Motor neuron (in vitro differentiated cells): ENCODE measurements around the gene NFE2L2. TPM values are rescaled to one million over a fixed set of nuclear protein-coding genes. Genes with fewer than 3 reads are reported as not detected.
"Not testable (repeated sequence)": the region's sequence is repeated elsewhere in the genome, so short reads cannot be mapped to it uniquely, and the experiment has no call there.

Experiments
- ATAC-seq, 8 experiments: fragments of 200-7000 bp; cut with Tn5 transposase; replicated peaks in 6 of 8; 2 replicates each; pipeline ENCODE4 v1.8.0; 2021; ENCODE audit warnings: mild to moderate bottlenecking in 8 of 8, moderate library complexity in 8 of 8
- H3K27ac ChIP-seq, 2 donors: fragments of 250-450 bp; sonication (Bioruptor Pico); 2 replicates each; pipeline ENCODE4 v1.9.0; 2021; ENCODE audit warnings: antibody characterized with exemption in 2 of 2, mild to moderate bottlenecking in 2 of 2, moderate library complexity in 1 of 2
- H3K4me1 ChIP-seq, 2 donors: fragments of 250-450 bp; sonication (Bioruptor Pico); replicated peaks in 1 of 2; 2 replicates each; pipeline ENCODE4 v1.6.1; 2021; ENCODE audit warnings: antibody characterized with exemption in 2 of 2, mild to moderate bottlenecking in 2 of 2, moderate library complexity in 1 of 2
- H3K4me3 ChIP-seq, 5 donors: fragments of 250-450 bp; sonication (Bioruptor Pico); 2 replicates each; pipeline ENCODE4 v1.9.0; 2021; ENCODE audit warnings: antibody characterized with exemption in 5 of 5, mild to moderate bottlenecking in 5 of 5, moderate library complexity in 4 of 5
- WGBS, 10 experiments: fragments of 450-650 bp; shearing (Covaris generic); methylation state at CpG; one replicate each; pipeline ENCODE4 v1.0.0; 2022; 5-methylcytosine and 5-hydroxymethylcytosine counted together
- in situ Hi-C, 9 experiments: fragments of 400-800 bp; cut with MboI; loops; one replicate each; pipeline ENCODE4 v1.15.0; 2021; ENCODE audit warnings: low sequenced_read_pairs in 9 of 9, low pct_unique_long_range_greater_than_20kb in 2 of 9; ENCODE audit not compliant: unreplicated experiment in 9 of 9
- total RNA-seq, 8 experiments: library from RNA; unstranded; fragments of 300-600 nt; gene quantifications; 2 replicates each; pipeline versions ENCODE4 v1.2.3 to v1.2.4, GENCODE V29; 2022

Gene NFE2L2
- total RNA-seq, 8 experiments from 2014 or later, result 28.6 to 218 (median 62.0) TPM

DNA sequence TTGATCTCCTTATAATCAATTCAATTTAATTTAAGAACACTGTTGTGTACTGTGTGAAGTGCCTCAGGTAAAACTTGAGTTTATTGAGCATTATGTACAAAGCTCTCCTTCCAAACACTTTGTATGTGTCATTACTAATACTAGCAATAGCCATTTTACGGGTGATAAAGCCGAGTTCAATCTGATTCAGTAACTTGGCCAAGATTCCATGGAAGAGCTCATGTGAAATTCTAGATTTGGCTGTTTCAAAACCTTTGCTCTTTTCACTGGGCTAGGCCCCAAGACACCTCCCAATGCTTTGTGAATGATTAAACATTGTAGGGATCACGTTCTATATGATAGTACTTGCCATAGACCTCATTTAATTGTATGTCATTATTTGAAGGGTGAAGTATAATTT is 8.9 kb upstream of the NFE2L2 start:
- Histone ChIP-seq H3K4me3 (no peak overlapping the region), H3K4me1 (no peaks in the 10 kb centered on the region), H3K27ac (no peak overlapping the region)
- in situ Hi-C loops, result loop anchor here in 1 of 9 experiments (10.0 kb wide), 1 partner anchor 51 kb away; no protein-coding TSS in a partner anchor
- ATAC-seq, result no peak
- 12 to 89% (median 77%) methylated on average over 1 to 3 of the region's 3 CpGs; no CpG with 5 or more reads in 1 of the 10 experiments for WGBS, 10 experiments

DNA sequence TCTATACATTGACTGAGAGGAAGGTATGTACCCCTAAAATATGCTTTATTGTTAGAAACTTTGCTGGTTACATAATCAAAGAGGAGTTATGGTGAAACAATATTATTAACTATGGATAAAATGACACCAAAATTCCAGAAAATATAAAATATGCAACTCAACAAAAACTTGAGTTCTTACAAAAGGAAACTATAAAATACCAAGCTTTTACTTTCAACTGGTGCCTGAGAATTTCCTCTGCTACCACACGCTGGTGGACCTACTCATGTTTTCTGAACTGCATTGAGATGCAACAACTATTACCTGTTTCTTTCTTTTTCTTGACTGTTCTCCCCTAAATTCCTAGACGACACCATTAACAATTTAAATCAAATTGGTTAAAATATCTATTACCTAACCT is 8.2 kb upstream of the NFE2L2 start:
- in situ Hi-C loops, result loop anchor here in 1 of 9 experiments (10.0 kb wide), 1 partner anchor 52 kb away; no protein-coding TSS in a partner anchor
- H3K4me1 ChIP-seq, result no peaks in the 10 kb centered on the region
- 60 to 100% (median 85%) methylated on average over 2 of the region's 2 CpGs for WGBS, 10 experiments
- no peak overlapping the region for H3K27ac ChIP-seq
- no peak overlapping the region for H3K4me3 ChIP-seq
- no peak for ATAC-seq

DNA sequence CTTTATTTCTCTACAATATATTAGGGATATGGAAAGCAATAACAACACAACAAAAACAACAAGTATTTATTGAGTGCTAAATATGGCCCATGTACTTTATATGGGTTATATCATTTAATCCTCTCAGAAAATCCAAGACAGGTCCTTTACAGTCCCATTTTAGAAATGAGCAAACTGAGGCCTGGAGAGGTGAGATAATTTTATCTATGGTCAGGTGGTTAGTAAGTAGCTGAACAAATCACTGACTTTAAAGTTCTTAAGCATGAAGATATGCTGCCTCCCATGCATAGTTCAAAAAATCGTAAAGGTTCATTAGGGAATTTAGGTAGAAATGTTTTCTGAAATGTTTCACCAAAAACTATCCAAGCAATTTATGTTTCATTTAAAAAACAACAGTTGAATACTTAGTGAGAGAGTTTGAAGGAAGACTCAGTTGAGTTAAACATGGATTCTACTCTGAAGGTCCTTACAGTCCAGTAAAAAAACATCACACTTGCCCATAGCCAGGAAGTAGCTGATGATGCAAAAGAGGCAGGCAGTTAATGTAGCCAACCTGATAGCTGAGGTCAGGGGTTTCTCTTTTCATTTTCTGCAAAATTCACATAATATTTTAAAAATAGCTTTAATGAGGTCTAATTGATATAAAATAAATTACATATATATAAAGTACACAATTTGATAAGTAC is 7.6 kb upstream of the NFE2L2 start:
- ATAC-seq, result no peak

DNA sequence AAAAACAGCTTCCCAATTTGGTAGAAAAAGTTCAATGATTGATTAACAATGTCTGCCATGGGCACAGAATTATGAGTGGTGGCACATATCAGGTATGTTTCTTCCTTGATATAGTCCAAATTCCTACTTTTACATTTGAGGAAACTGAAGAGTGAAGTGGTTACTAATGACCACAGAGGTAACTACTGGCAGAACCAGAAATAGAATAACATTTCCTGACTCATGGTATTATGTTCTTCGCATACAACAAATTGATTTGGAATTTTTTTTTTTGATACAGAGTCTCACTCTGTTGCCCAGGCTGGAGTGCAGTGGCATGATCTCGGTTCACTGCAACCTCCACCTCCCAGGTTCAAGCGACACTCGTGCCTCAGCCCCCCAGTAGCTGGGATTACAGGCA is 6.0 kb upstream of the NFE2L2 start:
- Histone ChIP-seq H3K27ac (no peak overlapping the region), H3K4me1 (peaks cover 9 to 11% of the 10 kb centered on the region in 2 donors), H3K4me3 (no peak overlapping the region)
- no peak for ATAC-seq
- WGBS, 10 experiments, result 83 to 100% (median 94%) methylated on average over 1 to 4 of the region's 4 CpGs; no CpG with 5 or more reads in 1 of the 10 experiments
- in situ Hi-C loops, result loop anchor here in 1 of 9 experiments (10.0 kb wide), 1 partner anchor 54 kb away; no protein-coding TSS in a partner anchor

More for the DNA sequence above, 7.6 kb upstream of the NFE2L2 start:
- in situ Hi-C loops, result loop anchor here in 1 of 9 experiments (10.0 kb wide), 1 partner anchor 53 kb away; no protein-coding TSS in a partner anchor
- Histone ChIP-seq H3K4me3 (no peak overlapping the region), H3K27ac (no peak overlapping the region), H3K4me1 (no peaks in the 10 kb centered on the region)
- 60 to 100% (median 88%) methylated on average over 1 of the region's 1 CpG; no CpG with 5 or more reads in 3 of the 10 experiments for WGBS, 10 experiments

DNA sequence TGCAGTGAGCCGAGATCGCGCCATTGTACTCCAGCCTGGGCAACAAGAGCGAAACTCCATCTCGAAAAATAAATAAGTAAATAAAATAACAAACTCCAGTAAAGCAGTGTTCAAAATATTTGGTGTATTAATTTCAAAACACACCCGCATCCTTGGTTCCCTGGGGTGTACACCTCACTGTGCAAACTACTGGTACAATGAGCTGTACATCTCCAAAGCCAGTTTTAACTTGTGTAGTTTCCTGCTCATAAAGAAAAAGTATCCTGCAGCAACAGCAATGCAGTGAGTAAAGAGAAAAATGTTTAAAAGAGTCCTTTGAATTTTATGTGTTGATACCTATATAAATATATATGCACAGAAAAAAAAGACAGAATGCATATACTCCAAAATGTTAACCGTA is 4.4 kb upstream of the NFE2L2 start:
- in situ Hi-C loops, result no loop called here

DNA sequence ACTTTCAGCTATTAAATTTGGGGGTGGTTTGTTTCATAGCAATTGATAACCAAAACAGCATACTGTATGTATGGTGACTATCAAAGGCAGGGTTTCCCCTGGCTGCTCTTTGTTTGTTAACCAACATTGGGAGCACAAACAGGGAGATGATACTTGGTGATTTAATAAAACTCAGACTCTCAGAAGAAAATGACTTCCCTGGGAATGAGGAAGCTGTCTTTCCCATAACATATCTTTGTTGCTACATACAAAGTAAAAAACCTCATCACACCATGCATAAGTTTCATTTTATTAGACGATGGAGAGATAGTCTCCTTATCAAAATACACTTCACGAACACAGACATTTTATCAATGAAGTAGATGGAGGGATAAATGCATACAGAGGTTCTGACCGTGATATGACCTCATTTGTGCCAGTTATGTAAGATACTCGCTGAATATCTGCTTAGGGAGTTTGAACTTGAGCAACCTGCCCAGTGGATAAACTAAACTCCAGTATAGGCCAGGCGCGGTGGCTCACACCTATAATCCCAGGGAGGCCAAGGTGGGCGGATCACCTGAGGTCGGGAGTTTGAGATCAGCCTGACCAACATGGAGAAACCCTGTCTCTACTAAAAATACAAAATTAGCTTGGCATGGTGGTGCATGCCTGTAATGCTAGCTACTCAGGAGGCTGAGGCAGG is 3.8 kb upstream of the NFE2L2 start:
- Histone ChIP-seq H3K27ac (no peak overlapping the region), H3K4me1 (peaks cover 10 to 12% of the 10 kb centered on the region in 2 donors), H3K4me3 (no peak overlapping the region)
- no peak for ATAC-seq
- in situ Hi-C loops, result no loop called here
- 67 to 100% (median 96%) methylated on average over 1 to 8 of the region's 8 CpGs; no CpG with 5 or more reads in 1 of the 10 experiments for WGBS, 10 experiments

More for the DNA sequence above, 4.4 kb upstream of the NFE2L2 start:
- WGBS, 10 experiments, result 85 to 100% (median 96%) methylated on average over 2 to 7 of the region's 7 CpGs
- Histone ChIP-seq H3K4me1 (peaks cover 10 to 12% of the 10 kb centered on the region in 2 donors), H3K27ac (no peak overlapping the region), H3K4me3 (no peak overlapping the region)
- ATAC-seq, result no peak

DNA sequence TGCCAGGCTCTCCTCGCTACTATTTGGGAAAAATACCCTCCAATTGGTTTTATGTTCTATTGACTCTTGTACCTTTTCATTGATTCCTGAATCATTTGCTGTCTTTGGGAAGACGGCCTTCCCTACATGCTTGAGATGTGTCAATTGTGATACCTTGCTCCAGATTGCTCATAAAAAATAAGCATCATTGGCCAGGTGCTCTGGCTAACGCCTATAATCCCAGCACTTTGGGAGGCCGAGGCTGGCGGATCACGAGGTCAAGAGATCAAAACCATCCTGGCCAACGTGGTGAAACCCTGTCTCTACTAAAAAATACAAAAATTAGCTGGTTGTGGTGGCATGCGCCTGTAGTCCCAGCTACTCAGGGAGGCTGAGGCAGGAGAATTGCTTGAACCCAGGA is 2.4 kb upstream of the NFE2L2 start:
- H3K4me1 ChIP-seq, result peaks cover 10 to 12% of the 10 kb centered on the region in 2 donors
- H3K4me3 ChIP-seq, ATAC-seq, in situ Hi-C loops, H3K27ac ChIP-seq: not testable (repeated sequence)
- 83 to 100% (median 100%) methylated on average over 1 to 5 of the region's 8 CpGs; no CpG with 5 or more reads in 1 of the 10 experiments for WGBS, 10 experiments

DNA sequence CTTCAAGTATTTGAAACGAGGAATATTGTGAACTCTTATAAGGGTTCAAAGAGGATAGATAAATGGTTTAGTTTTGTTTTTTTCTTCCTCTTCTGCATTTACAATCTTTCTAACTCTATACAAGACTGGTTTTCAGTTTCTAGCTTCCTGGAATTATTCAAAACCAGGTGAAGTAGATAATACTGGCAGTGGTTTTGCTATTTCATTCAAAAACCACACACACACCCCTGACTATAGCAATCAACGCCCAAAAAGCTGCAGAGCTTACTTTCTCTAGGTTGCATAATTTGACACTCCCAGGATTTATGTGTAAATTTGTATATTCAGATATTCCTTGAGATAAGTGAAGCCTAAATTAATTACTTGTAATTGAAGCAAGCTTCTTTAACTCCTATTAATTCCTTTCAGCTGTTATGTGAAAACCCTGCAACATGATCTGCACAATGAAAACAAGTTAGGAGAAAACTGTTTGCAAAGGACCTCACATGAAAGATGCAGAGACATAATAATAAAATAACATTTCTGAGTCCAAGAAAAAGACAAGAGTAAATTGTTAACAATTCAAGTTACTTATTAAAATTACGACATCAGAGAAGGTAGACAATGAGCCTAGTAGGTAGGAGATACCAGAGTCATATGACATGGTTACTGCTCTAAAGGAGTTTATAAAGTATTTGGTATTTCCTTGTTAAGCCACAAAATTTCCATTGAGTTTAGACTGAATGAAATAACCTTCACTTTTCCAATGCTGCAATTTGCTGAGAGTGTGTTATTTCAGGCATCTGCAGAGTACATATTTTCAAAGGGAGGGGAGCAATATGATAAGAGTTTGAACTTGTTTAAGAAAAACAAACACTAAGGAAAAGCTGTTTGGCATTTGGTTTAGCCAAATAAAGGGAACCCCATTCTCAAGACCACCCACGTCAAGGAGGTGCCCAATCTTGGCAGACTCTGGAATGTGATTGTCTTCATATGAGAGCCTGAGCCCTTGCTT is 1.6 kb upstream of the NFE2L2 start:
- Histone ChIP-seq H3K4me1 (peaks cover 12 to 14% of the 10 kb centered on the region in 2 donors), H3K4me3 (peak overlapping the region; percentile 75 to 85 (median 80)), H3K27ac (peak overlapping the region; percentile 94 to 95)
- ATAC-seq, result peak in 1 of 8 experiments; percentile 3
- in situ Hi-C loops, result no loop called here
- WGBS, 10 experiments, result 8 to 63% (median 29%) methylated on average over 2 to 4 of the region's 4 CpGs

DNA sequence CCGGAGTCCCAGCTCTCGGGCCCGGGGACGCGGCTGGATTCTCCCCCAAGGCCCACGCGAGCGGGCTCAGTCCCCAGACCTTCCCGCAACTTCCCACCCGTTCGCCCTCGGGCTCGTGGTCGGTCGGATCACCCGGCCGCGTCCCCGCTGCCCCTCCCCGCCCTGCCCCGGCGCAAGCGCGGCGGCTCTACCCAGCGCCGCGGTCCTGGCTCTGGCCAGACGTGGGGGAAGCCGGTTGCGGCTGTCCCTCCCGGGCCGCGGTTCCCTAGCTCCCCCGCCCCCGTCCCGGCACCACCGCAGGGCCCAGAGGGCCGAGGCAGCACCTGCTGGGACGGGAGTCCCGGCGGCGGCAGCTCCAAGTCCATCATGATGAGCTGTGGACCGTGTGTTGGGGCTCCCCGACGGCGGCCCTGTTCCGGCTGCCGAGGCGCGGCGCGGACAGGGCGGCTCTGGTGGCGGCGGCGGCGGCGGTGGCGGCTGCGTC is 276 bp downstream of the NFE2L2 start:
- in situ Hi-C loops, result no loop called here
- H3K4me1 ChIP-seq, result peaks cover 20 to 22% of the 10 kb centered on the region in 2 donors
- peak overlapping the region; percentile 94 to 95 for H3K27ac ChIP-seq
- peak overlapping the region; percentile 75 to 85 (median 80) for H3K4me3 ChIP-seq
- ATAC-seq, result peak; percentile 18 to 46 (median 32)
- WGBS, 10 experiments, result no CpG with 5 or more reads among the region's 61 CpGs

DNA sequence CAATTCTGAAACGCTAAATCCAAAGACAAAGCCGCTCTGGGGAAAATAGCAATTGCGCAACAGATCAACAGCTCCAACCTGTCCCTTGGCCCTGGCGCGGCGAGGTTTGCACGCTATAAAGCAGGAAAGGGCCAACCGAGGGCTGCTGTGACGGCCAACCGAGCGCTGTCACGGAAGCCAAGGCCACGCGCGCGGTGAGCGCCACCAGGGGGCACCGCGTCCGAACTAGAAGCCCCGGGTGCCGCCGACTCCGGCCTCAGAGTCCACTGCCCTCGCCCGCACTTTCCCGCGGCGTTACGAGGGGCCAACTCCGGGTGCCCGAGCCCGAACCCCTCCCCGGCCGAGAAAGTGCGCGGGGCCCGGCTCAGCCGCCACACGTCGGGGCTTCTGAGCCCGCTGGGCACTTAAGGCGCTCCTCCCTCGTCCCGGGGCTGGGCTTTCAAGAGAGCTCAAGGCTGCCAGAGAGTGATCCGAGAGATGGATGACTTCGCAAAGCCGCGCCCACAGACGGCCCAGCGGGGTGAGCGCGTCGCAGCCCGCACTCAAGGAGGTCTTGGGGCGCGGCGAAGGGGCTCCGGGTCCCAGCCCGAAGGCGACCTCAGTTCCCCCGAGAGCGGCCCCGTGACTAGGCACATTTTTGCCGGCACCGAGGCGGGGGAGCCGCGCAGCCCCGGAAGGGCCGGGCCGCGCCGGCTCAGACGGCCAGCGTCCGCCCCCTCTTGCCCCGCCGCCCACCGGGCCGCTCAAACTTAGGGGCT is 897 bp downstream of the NFE2L2 start:
- H3K27ac ChIP-seq, result peak overlapping the region; percentile 94 to 95
- in situ Hi-C loops, result no loop called here
- peak; percentile 50 to 75 (median 70) for ATAC-seq
- WGBS, 10 experiments, result 0 to 8% (median 0%) methylated on average over 3 to 24 of the region's 81 CpGs; no CpG with 5 or more reads in 3 of the 10 experiments
- peaks cover 20 to 22% of the 10 kb centered on the region in 2 donors for H3K4me1 ChIP-seq
- H3K4me3 ChIP-seq, result peak overlapping the region; percentile 75 to 85 (median 80)

DNA sequence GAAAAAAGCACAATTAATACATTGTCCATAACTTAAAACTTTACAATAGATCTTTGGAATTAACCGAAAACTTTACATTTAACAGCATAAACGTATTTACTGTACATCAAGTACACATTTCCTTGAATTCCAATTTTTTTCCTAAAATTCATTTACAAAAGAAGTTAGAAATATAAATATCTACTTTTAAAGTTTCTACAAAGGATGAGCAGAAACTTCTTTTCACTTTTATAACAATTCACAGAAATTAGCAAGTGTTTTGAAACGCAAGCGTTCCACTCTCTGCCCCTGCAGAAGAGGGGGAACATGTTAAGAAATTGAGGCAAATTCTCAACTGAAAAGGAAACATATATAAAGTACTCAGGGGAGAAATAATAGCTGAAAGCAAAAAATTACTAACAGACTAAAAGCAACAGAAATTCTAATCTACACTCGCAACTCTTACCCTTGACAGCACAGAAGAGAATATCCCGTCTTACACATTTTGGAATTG is 1.5 kb downstream of the NFE2L2 start:
- 0 to 15% (median 2%) methylated on average over 4 to 6 of the region's 6 CpGs for WGBS, 10 experiments
- peaks cover 20 to 22% of the 10 kb centered on the region in 2 donors for H3K4me1 ChIP-seq
- peak overlapping the region; percentile 75 to 85 (median 80) for H3K4me3 ChIP-seq
- H3K27ac ChIP-seq, result peak overlapping the region; percentile 94 to 95
- in situ Hi-C loops, result no loop called here
- no peak for ATAC-seq
